Pericardium fibroblast (primary cell): ENCODE data around the gene CENPW. TPM values are rescaled to one million over a fixed set of nuclear protein-coding genes. Genes with fewer than 3 reads are reported as not detected.

Experiments used
- total RNA-seq: library from RNA; depleted of rRNA; stranded (reverse); fragments of >200 nt; gene quantifications from 2 replicates; pipeline ENCODE4 v1.2.3, GENCODE V29; 2015

Gene CENPW
- total RNA-seq, result 0.82 and 1.6 TPM in 2 replicates

DNA sequence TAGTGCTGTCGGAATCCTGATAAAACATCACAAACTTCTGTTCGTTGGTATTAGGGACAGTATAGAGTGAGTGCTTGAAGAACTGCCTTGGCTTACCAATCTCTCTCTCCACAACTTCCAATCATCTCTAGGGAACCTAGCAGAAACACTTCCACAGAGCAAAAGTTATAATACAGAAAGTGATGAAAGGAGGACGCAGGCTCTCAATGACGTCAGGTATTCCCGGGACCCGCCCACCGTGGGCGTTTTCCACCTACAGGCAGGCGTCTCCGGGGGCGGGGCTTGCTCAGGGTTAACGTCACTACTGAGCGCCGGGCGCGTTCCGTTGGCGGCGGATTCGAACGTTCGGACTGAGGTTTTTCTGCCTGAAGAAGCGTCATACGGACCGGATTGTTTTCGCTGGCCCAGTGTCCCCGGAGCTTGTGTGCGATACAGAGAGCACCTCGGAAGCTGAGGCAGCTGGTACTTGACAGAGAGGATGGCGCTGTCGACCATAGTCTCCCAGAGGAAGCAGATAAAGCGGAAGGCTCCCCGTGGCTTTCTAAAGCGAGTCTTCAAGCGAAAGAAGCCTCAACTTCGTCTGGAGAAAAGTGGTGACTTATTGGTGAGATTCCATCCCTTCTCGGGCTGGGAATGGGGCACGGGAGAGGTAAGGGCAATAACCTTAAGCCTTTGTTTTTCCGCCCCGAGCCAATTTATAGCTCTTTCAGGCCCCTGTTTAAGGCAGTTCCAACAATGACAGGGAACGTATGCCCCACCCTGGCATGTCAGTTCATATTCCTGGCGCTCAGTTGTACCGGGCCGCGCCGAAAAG lies at the start of gene CENPW:
TSS of gene CENPW (plus strand) at position 320 of the 814 bp plus-strand sequence. CDS start at position 479, 159 bp downstream.

